ENCODE results near the gene ATP12A. TPM values are rescaled to one million over a fixed set of nuclear protein-coding genes. Genes with fewer than 3 reads are reported as not detected.

ATP12A gene
- total RNA-seq, 1 donor from 2014 or later, result under 0.01 TPM

- DNase-seq, result no peak
These were observed 16.6 kb upstream of the ATP12A start for GRCh38 chr13:24663586-24663985.

GRCh38 chr13:24664726-24665409, 15.3 kb upstream of the ATP12A start:
- no peak for DNase-seq

GRCh38 chr13:24668511-24668910, 11.7 kb upstream of the ATP12A start:
- no peak for DNase-seq

- no peak for DNase-seq
These were observed 11.1 kb upstream of the ATP12A start for GRCh38 chr13:24668955-24669582.

GRCh38 chr13:24670174-24670573, 10.0 kb upstream of the ATP12A start:
- DNase-seq, result no peak

GRCh38 chr13:24670961-24671381, 9.2 kb upstream of the ATP12A start:
- no peak for DNase-seq

GRCh38 chr13:24671386-24672113, 8.7 kb upstream of the ATP12A start:
- DNase-seq, result peak; percentile 6

GRCh38 chr13:24672141-24673132, 7.8 kb upstream of the ATP12A start:
- DNase-seq, result no peak

- no peak for DNase-seq
These were observed 4.2 kb upstream of the ATP12A start for GRCh38 chr13:24675806-24676570.

GRCh38 chr13:24678151-24678550, 2.1 kb upstream of the ATP12A start:
- DNase-seq, result no peak

- DNase-seq, result no peak
These were observed 522 bp upstream of the ATP12A start for GRCh38 chr13:24679686-24680085.

GRCh38 chr13:24680921-24681604, 855 bp downstream of the ATP12A start:
- DNase-seq, result no peak

- no peak for DNase-seq
These were observed 1.7 kb downstream of the ATP12A start for GRCh38 chr13:24681930-24682329.

- DNase-seq, result no peak
These were observed 2.1 kb downstream of the ATP12A start for GRCh38 chr13:24682353-24682752.

GRCh38 chr13:24683351-24683750, 3.1 kb downstream of the ATP12A start:
- no peak for DNase-seq

- DNase-seq, result no peak
These were observed 3.8 kb downstream of the ATP12A start for GRCh38 chr13:24683838-24684599.

GRCh38 chr13:24684600-24684998, 4.4 kb downstream of the ATP12A start:
- peak; percentile 47 for DNase-seq

GRCh38 chr13:24685314-24685713, 5.1 kb downstream of the ATP12A start:
- DNase-seq, result no peak

GRCh38 chr13:24687611-24688010, 7.4 kb downstream of the ATP12A start:
- DNase-seq, result no peak

GRCh38 chr13:24688111-24688510, 7.9 kb downstream of the ATP12A start:
- DNase-seq, result no peak
